HCT116 (cell line): ENCODE data around the gene MFAP3L. TPM values are rescaled to one million over a fixed set of nuclear protein-coding genes. Genes with fewer than 3 reads are reported as not detected.

Experiments used
- ATAC-seq: fragments of 200-7000 bp; cut with Tn5 transposase; 2 replicates; pipeline ENCODE4 v1.9.1; 2020; ENCODE audit warnings: mild to moderate bottlenecking, moderate library complexity
- BruUV-seq: library from RNA; stranded (reverse); fragments of 400-500 nt; replicated peaks from 2 replicates; lab custom pipeline; 2021; lab: Mats Ljungman, UMichigan
- CTCF ChIA-PET: fragments of 300-600 bp; sonication (Branson Sonifier 250); formaldehyde crosslinking; loops from one replicate; lab custom pipeline; 2021; ENCODE audit warnings: antibody characterized with exemption; lab: Charles Lee
- POLR2A ChIA-PET: fragments of 300-600, 350-600 bp; sonication (Branson Sonifier 250); formaldehyde crosslinking; loops from one replicate; lab custom pipeline; 2021; ENCODE audit warnings: antibody characterized with exemption; lab: Charles Lee
- RAD21 ChIA-PET, 2 experiments: fragments of 300-600 bp; sonication (Branson Sonifier 250); formaldehyde crosslinking; loops; one replicate each; lab custom pipeline; 2023; ENCODE audit warnings: low total read pairs in 2 of 2; ENCODE audit not compliant: uncharacterized antibody in 2 of 2, unreplicated experiment in 2 of 2, low non-redundant PET in 1 of 2; lab: Charles Lee
- DNase-seq: peaks from one replicate; pipeline ENCODE4 v3.0.0-alpha.2; 2010; ENCODE audit warnings: low read depth, low spot score
- H2AFZ ChIP-seq: fragments of 200-600 bp; shearing (Covaris generic), sonication (generic); 2 replicates; pipeline ENCODE4 v1.6.1; 2017; ENCODE audit warnings: low read depth, mixed run types, mixed read lengths, antibody characterized with exemption, low read length; ENCODE audit not compliant: poor library complexity, severe bottlenecking
- H3K27ac ChIP-seq: 2 replicates; pipeline ENCODE4 v1.5.1; 2012; ENCODE audit warnings: low read depth, low read length
- H3K27me3 ChIP-seq: fragments of 200-600 bp; sonication (generic); 2 replicates; pipeline ENCODE4 v1.6.1; 2016; ENCODE audit warnings: mixed run types, low read length, mixed read lengths; ENCODE audit not compliant: insufficient read depth
- H3K36me3 ChIP-seq, 2 experiments: fragments of 200-500 bp in 1 of 2; fragments of 200-600 bp in 1 of 2; sonication (Bioruptor generic) in 1 of 2; sonication (generic) in 1 of 2; 2 replicates each; pipeline versions ENCODE4 v1.5.1 to v1.6.1; 2014 to 2016; ENCODE audit warnings: low read length in 2 of 2, inconsistent platforms in 1 of 2, mixed read lengths in 1 of 2, mixed run types in 1 of 2; ENCODE audit not compliant: insufficient read depth in 2 of 2, control insufficient read depth in 1 of 2
- H3K4me1 ChIP-seq, 2 experiments: fragments of 200-600 bp in 1 of 2; sonication (generic) in 1 of 2; 2 replicates each; pipeline versions ENCODE4 v1.5.1 to v1.6.1; 2012 to 2017; ENCODE audit warnings: low read length in 2 of 2, inconsistent platforms in 1 of 2, mild to moderate bottlenecking in 1 of 2, mixed read lengths in 1 of 2, mixed run types in 1 of 2, moderate library complexity in 1 of 2; ENCODE audit not compliant: insufficient read depth in 2 of 2, control insufficient read depth in 1 of 2
- H3K4me2 ChIP-seq: fragments of 200-600 bp; sonication (generic); 2 replicates; pipeline ENCODE4 v1.6.1; 2017; ENCODE audit warnings: mixed run types, low read length, mixed read lengths
- H3K4me3 ChIP-seq, 2 experiments: fragments of 200-600 bp in 1 of 2; sonication (generic) in 1 of 2; replicated peaks in 1 of 2; 2 replicates each; pipeline ENCODE4 v1.5.1; 2011 to 2016; ENCODE audit warnings: low read length in 2 of 2, control low read depth in 1 of 2, low read depth in 1 of 2, mild to moderate bottlenecking in 1 of 2, mixed read lengths in 1 of 2, mixed run types in 1 of 2
- H3K79me2 ChIP-seq: fragments of 200-600 bp; sonication (generic); 2 replicates; pipeline ENCODE4 v1.6.1; 2017; ENCODE audit warnings: mild to moderate bottlenecking, mixed run types, low read length, moderate library complexity, mixed read lengths; ENCODE audit not compliant: insufficient read depth
- H3K9ac ChIP-seq: fragments of 200-600 bp; sonication (generic); 2 replicates; pipeline ENCODE4 v1.6.1; 2016; ENCODE audit warnings: low read length, mixed read lengths
- H3K9me2 ChIP-seq: fragments of 200-600 bp; sonication (generic), shearing (Covaris generic); 2 replicates; pipeline ENCODE4 v1.6.1; 2017; ENCODE audit warnings: mixed run types, mild to moderate bottlenecking, moderate library complexity; ENCODE audit not compliant: insufficient read depth
- H3K9me3 ChIP-seq, 2 experiments: fragments of 200-500 bp in 1 of 2; fragments of 200-600 bp in 1 of 2; sonication (Bioruptor generic) in 1 of 2; sonication (generic) in 1 of 2; 2 replicates each; pipeline ENCODE4 v1.6.1; 2014 to 2017; ENCODE audit warnings: low read length in 2 of 2, mixed read lengths in 2 of 2, inconsistent platforms in 1 of 2, low read depth in 1 of 2, mild to moderate bottlenecking in 1 of 2, mixed run types in 1 of 2, moderate library complexity in 1 of 2; ENCODE audit not compliant: control insufficient read depth in 1 of 2, insufficient read depth in 1 of 2
- H4K20me1 ChIP-seq: fragments of 200-600 bp; sonication (generic), shearing (Covaris generic); 2 replicates; pipeline ENCODE4 v1.6.1; 2017; ENCODE audit warnings: mixed run types, mild to moderate bottlenecking, moderate library complexity; ENCODE audit not compliant: insufficient read depth
- ATF3 ChIP-seq: IDR thresholded peaks from 2 replicates; pipeline ENCODE4 v1.6.1; 2012
- CBX3 ChIP-seq: IDR thresholded peaks from 2 replicates; pipeline ENCODE4 v1.6.1; 2012; ENCODE audit warnings: low read depth
- CEBPB ChIP-seq: IDR thresholded peaks from 2 replicates; pipeline ENCODE4 v1.6.1; 2012; ENCODE audit warnings: low read depth
- ELF1 ChIP-seq: IDR thresholded peaks from 2 replicates; pipeline ENCODE4 v1.6.1; 2012; ENCODE audit warnings: low read depth, borderline replicate concordance
- EZH2 ChIP-seq: fragments of 200-600 bp; sonication (generic); IDR thresholded peaks from 2 replicates; pipeline ENCODE4 v1.6.1; 2017; ENCODE audit warnings: antibody characterized with exemption, mixed run types
- EZH2phosphoT487 ChIP-seq: fragments of 200-600 bp; IDR thresholded peaks from 2 replicates; pipeline ENCODE4 v1.6.1; 2018; ENCODE audit warnings: antibody characterized with exemption, borderline replicate concordance
- POLR2AphosphoS5 ChIP-seq: IDR thresholded peaks from 2 replicates; pipeline ENCODE4 v1.6.1; 2011; ENCODE audit warnings: mild to moderate bottlenecking, low read depth, low read length, moderate library complexity
- RAD21 ChIP-seq: IDR thresholded peaks from 2 replicates; pipeline ENCODE4 v1.6.1; 2012; ENCODE audit warnings: low read depth, mild to moderate bottlenecking
- REST ChIP-seq: IDR thresholded peaks from 2 replicates; pipeline ENCODE4 v1.6.1; 2012; ENCODE audit warnings: low read depth
- SIN3A ChIP-seq: IDR thresholded peaks from 2 replicates; pipeline ENCODE4 v1.6.1; 2012; ENCODE audit warnings: low read depth
- SP1 ChIP-seq: IDR thresholded peaks from 2 replicates; pipeline ENCODE4 v1.6.1; 2012; ENCODE audit warnings: low read depth
- SRF ChIP-seq: IDR thresholded peaks from 2 replicates; pipeline ENCODE4 v1.6.1; 2012; ENCODE audit warnings: low read depth
- ZNF274 ChIP-seq: fragments of 200-500 bp; sonication (Bioruptor generic); IDR thresholded peaks from 2 replicates; pipeline ENCODE4 v1.6.1; 2014; ENCODE audit warnings: mild to moderate bottlenecking, low read depth, low read length, inconsistent platforms
- intact Hi-C: fragments of 100-400 bp; cut with micrococcal nuclease; formaldehyde crosslinking; loops from 2 replicates; pipeline ENCODE4 v1.10.0; 2022
- total RNA-seq: library from RNA; stranded (reverse); gene quantifications from one replicate; pipeline ENCODE4 v1.2.1, GENCODE V29; 2021; ENCODE audit not compliant: unreplicated experiment

The MFAP3L gene
- total RNA-seq, 1 experiment from 2014 or later = 8.4 TPM

GRCh38 chr4:170052919-170053318 is 26.7 kb upstream of the MFAP3L start:
- DNase-seq = no peak
- H3K4me2 ChIP-seq = no peak overlapping the region
- no TSS peak for BruUV-seq
- no peak overlapping the region for H3K4me3 ChIP-seq
- H2AFZ ChIP-seq = no peak overlapping the region
- ChIA-PET CTCF (no interaction called here), POLR2A (no interaction called here), RAD21 (no interaction called here)
- no peak for ATAC-seq
- TF ChIP-seq EZH2phosphoT487 (no peak), CEBPB (no peak), ELF1 (no peak), SRF (no peak), EZH2 (no peak), ATF3 (no peak), CBX3 (no peak), POLR2AphosphoS5 (no peak), REST (no peak), ZNF274 (no peak), RAD21 (no peak), SIN3A (no peak), SP1 (no peak)
- H3K4me1 ChIP-seq = no peaks in the 10 kb centered on the region
- H3K9me2 ChIP-seq = no peaks in the 10 kb centered on the region
- H3K79me2 ChIP-seq = no peaks in the 10 kb centered on the region
- intact Hi-C loops = no loop called here
- no peaks in the 10 kb centered on the region for H3K36me3 ChIP-seq
- no peaks in the 10 kb centered on the region for H4K20me1 ChIP-seq
- H3K9ac ChIP-seq = no peak overlapping the region
- H3K27me3 ChIP-seq = no peaks in the 10 kb centered on the region
- no peaks in the 10 kb centered on the region for H3K9me3 ChIP-seq
- H3K27ac ChIP-seq = no peak overlapping the region
